Panc1 (cell line): ENCODE measurements around the gene DCUN1D3. TPM values are rescaled to one million over a fixed set of nuclear protein-coding genes. Genes with fewer than 3 reads are reported as not detected.

Experiments
- ATAC-seq: fragments of 200-7000 bp; cut with Tn5 transposase; 2 replicates; pipeline ENCODE4 v1.9.1; 2020; ENCODE audit warnings: mild to moderate bottlenecking, moderate library complexity
- BruUV-seq: library from RNA; stranded (reverse); fragments of 400-500 nt; replicated peaks from 2 replicates; lab custom pipeline; 2021; lab: Mats Ljungman, UMichigan
- CTCF ChIA-PET: fragments of 300-600 bp; sonication (Branson Sonifier 250); formaldehyde crosslinking; loops from one replicate; lab custom pipeline; 2022; ENCODE audit warnings: antibody characterized with exemption; lab: Charles Lee
- POLR2A ChIA-PET: fragments of 300-600 bp; sonication (Branson Sonifier 250); formaldehyde crosslinking; loops from one replicate; lab custom pipeline; 2022; ENCODE audit warnings: antibody characterized with exemption; lab: Charles Lee
- DNase-seq: peaks from one replicate; pipeline ENCODE4 v3.0.0-alpha.2; 2010; ENCODE audit warnings: low read depth, low spot score
- H3K27ac ChIP-seq: 2 replicates; pipeline ENCODE4 v1.5.1; 2011; ENCODE audit warnings: mild to moderate bottlenecking, low read length, inconsistent platforms
- H3K27me3 ChIP-seq: fragments of 200-500 bp; sonication (Bioruptor generic); 2 replicates; pipeline ENCODE4 v1.6.0; 2014; ENCODE audit warnings: low read length, inconsistent platforms; ENCODE audit not compliant: control insufficient read depth, insufficient read depth
- H3K36me3 ChIP-seq: fragments of 200-500 bp; sonication (Bioruptor generic); 2 replicates; pipeline ENCODE4 v1.5.1; 2014; ENCODE audit warnings: inconsistent platforms, mild to moderate bottlenecking, low read length, moderate library complexity; ENCODE audit not compliant: control insufficient read depth, insufficient read depth
- H3K4me1 ChIP-seq: 2 replicates; pipeline ENCODE4 v1.5.1; 2011; ENCODE audit warnings: inconsistent platforms, mild to moderate bottlenecking, low read length, moderate library complexity; ENCODE audit not compliant: control insufficient read depth, insufficient read depth
- H3K4me3 ChIP-seq, 2 experiments: 2 replicates each; pipeline ENCODE4 v1.5.1; 2011 to 2012; ENCODE audit warnings: low read depth in 2 of 2, low read length in 2 of 2, mild to moderate bottlenecking in 2 of 2, inconsistent platforms in 1 of 2, moderate library complexity in 1 of 2
- H3K9me3 ChIP-seq: fragments of 200-500 bp; sonication (Bioruptor generic); 2 replicates; pipeline ENCODE4 v1.5.1; 2014; ENCODE audit warnings: low read depth, mild to moderate bottlenecking, inconsistent platforms, low read length, moderate library complexity; ENCODE audit not compliant: control insufficient read depth, insufficient read depth
- CTCF ChIP-seq: fragments of 450-650 bp; IDR thresholded peaks from 2 replicates; pipeline ENCODE4 v1.5.1; 2017; ENCODE audit warnings: mild to moderate bottlenecking
- POLR2AphosphoS5 ChIP-seq: IDR thresholded peaks from 2 replicates; pipeline ENCODE4 v1.6.1; 2012; ENCODE audit warnings: mild to moderate bottlenecking, low read depth, low read length, moderate library complexity
- SIN3A ChIP-seq: IDR thresholded peaks from 2 replicates; pipeline ENCODE4 v1.6.1; 2012; ENCODE audit warnings: low read depth, mild to moderate bottlenecking, low read length, moderate library complexity, borderline replicate concordance; ENCODE audit not compliant: insufficient read depth
- TCF7L2 ChIP-seq: IDR thresholded peaks from 2 replicates; pipeline ENCODE4 v1.6.1; 2011; ENCODE audit warnings: mild to moderate bottlenecking, low read depth, low read length, inconsistent platforms
- in situ Hi-C: cut with HindIII; loops from 2 replicates; pipeline ENCODE4 v1.10.0; 2016; ENCODE audit warnings: low sequenced_read_pairs, low pct_unique_long_range_greater_than_20kb
- intact Hi-C: fragments of 100-400 bp; cut with micrococcal nuclease; formaldehyde crosslinking; loops from one replicate; pipeline ENCODE4 v1.10.0; 2022; ENCODE audit not compliant: unreplicated experiment
- total RNA-seq: library from RNA; stranded (reverse); gene quantifications from one replicate; pipeline ENCODE4 v1.2.1, GENCODE V29; 2021; ENCODE audit not compliant: unreplicated experiment
- TF ChIP-seq, protein P1 (sequence below), 2 experiments: IDR thresholded peaks; 2 replicates each; pipeline ENCODE4 v1.6.1; 2011 to 2012; ENCODE audit warnings: low read depth in 2 of 2, control low read depth in 1 of 2, low read length in 1 of 2, mild to moderate bottlenecking in 1 of 2, moderate library complexity in 1 of 2; ENCODE audit not compliant: insufficient read depth in 1 of 2

The DCUN1D3 gene
- total RNA-seq, 1 experiment from 2014 or later: 23.5 TPM

GRCh38 chr16:20860361-20860760, 39.8 kb downstream of the DCUN1D3 start:
- ChIA-PET POLR2A (no interaction called here), CTCF (no interaction called here)
- TF ChIP-seq SIN3A (no peak), CTCF (no peak), TCF7L2 (no peak), POLR2AphosphoS5 (no peak)
- TF ChIP-seq, protein P1, sequence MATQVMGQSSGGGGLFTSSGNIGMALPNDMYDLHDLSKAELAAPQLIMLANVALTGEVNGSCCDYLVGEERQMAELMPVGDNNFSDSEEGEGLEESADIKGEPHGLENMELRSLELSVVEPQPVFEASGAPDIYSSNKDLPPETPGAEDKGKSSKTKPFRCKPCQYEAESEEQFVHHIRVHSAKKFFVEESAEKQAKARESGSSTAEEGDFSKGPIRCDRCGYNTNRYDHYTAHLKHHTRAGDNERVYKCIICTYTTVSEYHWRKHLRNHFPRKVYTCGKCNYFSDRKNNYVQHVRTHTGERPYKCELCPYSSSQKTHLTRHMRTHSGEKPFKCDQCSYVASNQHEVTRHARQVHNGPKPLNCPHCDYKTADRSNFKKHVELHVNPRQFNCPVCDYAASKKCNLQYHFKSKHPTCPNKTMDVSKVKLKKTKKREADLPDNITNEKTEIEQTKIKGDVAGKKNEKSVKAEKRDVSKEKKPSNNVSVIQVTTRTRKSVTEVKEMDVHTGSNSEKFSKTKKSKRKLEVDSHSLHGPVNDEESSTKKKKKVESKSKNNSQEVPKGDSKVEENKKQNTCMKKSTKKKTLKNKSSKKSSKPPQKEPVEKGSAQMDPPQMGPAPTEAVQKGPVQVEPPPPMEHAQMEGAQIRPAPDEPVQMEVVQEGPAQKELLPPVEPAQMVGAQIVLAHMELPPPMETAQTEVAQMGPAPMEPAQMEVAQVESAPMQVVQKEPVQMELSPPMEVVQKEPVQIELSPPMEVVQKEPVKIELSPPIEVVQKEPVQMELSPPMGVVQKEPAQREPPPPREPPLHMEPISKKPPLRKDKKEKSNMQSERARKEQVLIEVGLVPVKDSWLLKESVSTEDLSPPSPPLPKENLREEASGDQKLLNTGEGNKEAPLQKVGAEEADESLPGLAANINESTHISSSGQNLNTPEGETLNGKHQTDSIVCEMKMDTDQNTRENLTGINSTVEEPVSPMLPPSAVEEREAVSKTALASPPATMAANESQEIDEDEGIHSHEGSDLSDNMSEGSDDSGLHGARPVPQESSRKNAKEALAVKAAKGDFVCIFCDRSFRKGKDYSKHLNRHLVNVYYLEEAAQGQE (IDR thresholded peaks at IDR 0.05; ENCODE audit: insufficient read depth in 1 of 2, low read depth in 2 of 2, low read length in 1 of 2): no peak
- Histone ChIP-seq H3K4me1 (no peaks in the 10 kb centered on the region), H3K27me3 (no peaks in the 10 kb centered on the region), H3K9me3 (no peaks in the 10 kb centered on the region), H3K27ac (no peak overlapping the region), H3K36me3 (no peaks in the 10 kb centered on the region), H3K4me3 (no peak overlapping the region)
- DNase-seq: no peak
- in situ Hi-C loops: no loop called here
- no peak for ATAC-seq
- intact Hi-C loops: no loop called here
- BruUV-seq: no TSS peak

GRCh38 chr16:20859699-20860098, 40.5 kb downstream of the DCUN1D3 start:
- ChIA-PET CTCF (no interaction called here), POLR2A (no interaction called here)
- no peak overlapping the region for H3K27ac ChIP-seq
- H3K9me3 ChIP-seq: no peaks in the 10 kb centered on the region
- ATAC-seq (no peak), DNase-seq (no peak)
- intact Hi-C loops (no loop called here), in situ Hi-C loops (no loop called here)
- no peaks in the 10 kb centered on the region for H3K4me1 ChIP-seq
- no TSS peak for BruUV-seq
- no peaks in the 10 kb centered on the region for H3K36me3 ChIP-seq
- no peak for TF ChIP-seq TCF7L2
- no peak for TF ChIP-seq SIN3A
- TF ChIP-seq POLR2AphosphoS5: no peak
- TF ChIP-seq CTCF: no peak
- TF ChIP-seq, protein P1 (IDR thresholded peaks at IDR 0.05; ENCODE audit: insufficient read depth in 1 of 2, low read depth in 2 of 2, low read length in 1 of 2): no peak
- H3K27me3 ChIP-seq: no peaks in the 10 kb centered on the region
- H3K4me3 ChIP-seq: no peak overlapping the region
